K562 (cell line): ENCODE data around the gene AKT1S1. TPM values are rescaled to one million over a fixed set of nuclear protein-coding genes. Genes with fewer than 3 reads are reported as not detected.
A peak's percentile ranks its signal among the peaks of the same experiment; 100 is the strongest.

Source experiments
- CBFA2T3 ChIP-seq: fragments of 450-650 bp; IDR thresholded peaks from 2 replicates; pipeline ENCODE4 v1.6.1; 2017
- DEAF1 ChIP-seq: fragments of 450-650 bp; formaldehyde crosslinking; IDR thresholded peaks from 2 replicates; pipeline ENCODE4 v1.4.0; 2020; ENCODE audit warnings: mild to moderate bottlenecking, moderate library complexity
- ELF1 ChIP-seq: fragments of 200-800 bp; sonication (Bioruptor generic); IDR thresholded peaks from 2 replicates; pipeline ENCODE4 v1.6.1; 2016; ENCODE audit warnings: missing genetic modification characterization, missing compliant biosample characterization
- ELK1 ChIP-seq: sonication (generic); formaldehyde crosslinking; IDR thresholded peaks from 2 replicates; pipeline ENCODE4 v1.8.1; 2022; ENCODE audit warnings: missing genetic modification reagents
- FOSL1 ChIP-seq: fragments of 200-800 bp; sonication (Bioruptor generic); conservative IDR thresholded peaks from 2 replicates; pipeline ENCODE4 v1.6.1; 2016; ENCODE audit warnings: missing genetic modification characterization, missing compliant biosample characterization
- FOXO4 ChIP-seq: fragments of 450-650 bp; formaldehyde crosslinking; IDR thresholded peaks from 2 replicates; pipeline ENCODE4 v1.4.0; 2020; ENCODE audit warnings: mild to moderate bottlenecking, moderate library complexity
- HDAC6 ChIP-seq: IDR thresholded peaks from 2 replicates; pipeline ENCODE4 v1.6.1; 2012; ENCODE audit warnings: low read depth, mild to moderate bottlenecking, control low read depth, inconsistent platforms, low read length, moderate library complexity
- LEF1 ChIP-seq: fragments of 450-650 bp; IDR thresholded peaks from 2 replicates; pipeline ENCODE4 v1.6.1; 2016; ENCODE audit warnings: mild to moderate bottlenecking
- POLR3G ChIP-seq: IDR thresholded peaks from 2 replicates; pipeline ENCODE4 v1.6.1; 2011; ENCODE audit not compliant: insufficient read length, insufficient replicate concordance; ENCODE audit errors: extremely low read depth
- RBM17 ChIP-seq: fragments of 200-400 bp; formaldehyde crosslinking; IDR thresholded peaks from 2 replicates; pipeline ENCODE4 v1.6.1; 2017; ENCODE audit warnings: low read depth, mild to moderate bottlenecking, low read length, borderline replicate concordance
- SPI1 ChIP-seq: IDR thresholded peaks from 2 replicates; pipeline ENCODE4 v1.6.1; 2011; ENCODE audit warnings: low read depth, low read length, control low read depth, borderline replicate concordance
- TCF15 ChIP-seq: fragments of 250-450 bp; sonication (Bioruptor Pico); IDR thresholded peaks from 2 replicates; pipeline ENCODE4 v1.8.0; 2022; ENCODE audit warnings: moderate library complexity, mild to moderate bottlenecking, inconsistent platforms
- TRIM25 ChIP-seq: fragments of 450-650 bp; IDR thresholded peaks from 2 replicates; pipeline ENCODE4 v1.7.0; 2016; ENCODE audit warnings: borderline replicate concordance
- VEZF1 ChIP-seq: fragments of 200-800 bp; sonication (Bioruptor generic); IDR thresholded peaks from 2 replicates; pipeline ENCODE4 v1.6.1; 2017; ENCODE audit warnings: missing genetic modification characterization, missing compliant biosample characterization
- ZNF398 ChIP-seq: fragments of 250-450 bp; sonication (Bioruptor Pico); IDR thresholded peaks from 2 replicates; pipeline ENCODE4 v1.8.0; 2021; ENCODE audit warnings: moderate library complexity, mild to moderate bottlenecking, inconsistent platforms
- polyA plus RNA-seq, 8 experiments: library from polyadenylated mRNA; depleted of rRNA in 4 of 8; stranded (reverse) in 5 of 8; unstranded in 3 of 8; fragments of >200 nt; fragmentation: Nextera tagmentation in 2 of 8; fragmentation: Illumina TruSeq in 1 of 8; extraction: Ambion mirVana in 2 of 8; extraction: Trizol in 1 of 8; gene quantifications; 2 replicates each; pipeline versions ENCODE4 v1.2.1 to v1.2.3, GENCODE V29; 2011 to 2014; ENCODE audit warnings: inconsistent platforms in 1 of 8, missing spikeins in 1 of 8
- total RNA-seq, 7 experiments: library from RNA; depleted of rRNA in 6 of 7; stranded (reverse); fragments of >200 nt in 6 of 7; fragmentation: Illumina TruSeq in 2 of 7; extraction: Trizol in 2 of 7; gene quantifications; 2 replicates each; pipeline versions ENCODE4 v1.2.1 to v1.2.3, GENCODE V29; 2011 to 2021; ENCODE audit warnings: low replicate concordance in 1 of 7

Gene AKT1S1
- total and polyA plus RNA-seq, 9 of the 15 experiments (the other 6 are each of a cell fraction or from before 2014, with no cell fraction given) = 1.2 to 50.3 (median 17.1) TPM

GRCh38 chr19:49850487-49851342 lies 26.4 kb downstream of the AKT1S1 start, which contains the start of gene PTOV1 (continued):
- no peak for TF ChIP-seq FOXO4 (CRISPR knock-in tag)
- TF ChIP-seq HDAC6 = no peak
- TF ChIP-seq RBM17 = no peak
- peak; percentile 82 for TF ChIP-seq FOSL1 (tag)
- no peak for TF ChIP-seq SPI1
- TF ChIP-seq DEAF1 (CRISPR knock-in tag) = no peak
- no peak for TF ChIP-seq ELF1 (tag)
- no peak; the same call in none of the 2 replicates for TF ChIP-seq VEZF1 (CRISPR knock-in tag)
- no peak for TF ChIP-seq ZNF398 (CRISPR knock-in tag)
- TF ChIP-seq ELK1 (CRISPR knock-in tag) = no peak
- TF ChIP-seq LEF1 = no peak
- TF ChIP-seq TCF15 = no peak
- TF ChIP-seq CBFA2T3 = peak; percentile 18; the same call in 1 of the 2 replicates
- no peak for TF ChIP-seq POLR3G
- no peak for TF ChIP-seq TRIM25
